DOHH2 (cell line): ENCODE measurements around the gene CTRB2.

Experiments
- H3F3A ChIP-seq: fragments of 200-600 bp; sonication (generic), shearing (Covaris generic); 2 replicates; pipeline ENCODE4 v1.6.0; 2016; ENCODE audit warnings: antibody characterized with exemption, mild to moderate bottlenecking; ENCODE audit not compliant: control insufficient read depth, insufficient read depth
- H3K27ac ChIP-seq: fragments of 200-600 bp; sonication (generic); 2 replicates; pipeline ENCODE4 v1.5.1; 2014; ENCODE audit warnings: low read depth, mild to moderate bottlenecking, low read length, moderate library complexity
- H3K27me3 ChIP-seq: fragments of 200-600 bp; sonication (generic); 2 replicates; pipeline ENCODE4 v1.6.1; 2014; ENCODE audit warnings: mild to moderate bottlenecking, low read length, mixed read lengths; ENCODE audit not compliant: control insufficient read depth
- H3K36me3 ChIP-seq: fragments of 200-600 bp; sonication (generic); 2 replicates; pipeline ENCODE4 v1.6.1; 2014; ENCODE audit warnings: mild to moderate bottlenecking, low read length, moderate library complexity, mixed read lengths; ENCODE audit not compliant: control insufficient read depth
- H3K4me1 ChIP-seq: fragments of 200-600 bp; sonication (generic); 2 replicates; pipeline ENCODE4 v1.6.1; 2014; ENCODE audit warnings: mild to moderate bottlenecking, low read length, mixed read lengths; ENCODE audit not compliant: control insufficient read depth
- H3K4me2 ChIP-seq: fragments of 200-600 bp; sonication (generic); 2 replicates; pipeline ENCODE4 v1.6.0; 2014; ENCODE audit warnings: mild to moderate bottlenecking, low read length, moderate library complexity
- H3K4me3 ChIP-seq: fragments of 200-600 bp; sonication (generic); 2 replicates; pipeline ENCODE4 v1.5.1; 2014; ENCODE audit warnings: mild to moderate bottlenecking, low read length, mixed read lengths
- H3K79me2 ChIP-seq: fragments of 200-600 bp; sonication (generic); 2 replicates; pipeline ENCODE4 v1.6.1; 2014; ENCODE audit warnings: mild to moderate bottlenecking, low read length, mixed read lengths; ENCODE audit not compliant: control insufficient read depth
- H3K9me2 ChIP-seq: fragments of 200-600 bp; sonication (generic); replicated peaks from 2 replicates; pipeline ENCODE4 v1.6.1; 2014; ENCODE audit warnings: mild to moderate bottlenecking, low read length, mixed read lengths; ENCODE audit not compliant: control insufficient read depth
- H3K9me3 ChIP-seq: fragments of 200-600 bp; sonication (generic); 2 replicates; pipeline ENCODE4 v1.6.1; 2014; ENCODE audit warnings: antibody characterized with exemption, low read length, mixed read lengths; ENCODE audit not compliant: control insufficient read depth, insufficient read depth
- H4K20me1 ChIP-seq: fragments of 200-600 bp; sonication (generic); 2 replicates; pipeline ENCODE4 v1.6.0; 2014; ENCODE audit warnings: low read depth, mild to moderate bottlenecking, antibody characterized with exemption, low read length, moderate library complexity; ENCODE audit not compliant: control insufficient read depth, insufficient read depth
- CTCF ChIP-seq: fragments of 200-600 bp; sonication (generic); IDR thresholded peaks from one replicate; pipeline ENCODE4 v1.5.1; 2014; ENCODE audit warnings: antibody characterized with exemption, mild to moderate bottlenecking, low read depth, low read length; ENCODE audit not compliant: poor library complexity, severe bottlenecking
- EZH2phosphoT487 ChIP-seq: fragments of 200-600 bp; sonication (generic); IDR thresholded peaks from 2 replicates; pipeline ENCODE4 v1.6.1; 2017; ENCODE audit warnings: borderline replicate concordance, mild to moderate bottlenecking, antibody characterized with exemption, low read length, moderate library complexity, mixed read lengths

Gene CTRB2

DNA sequence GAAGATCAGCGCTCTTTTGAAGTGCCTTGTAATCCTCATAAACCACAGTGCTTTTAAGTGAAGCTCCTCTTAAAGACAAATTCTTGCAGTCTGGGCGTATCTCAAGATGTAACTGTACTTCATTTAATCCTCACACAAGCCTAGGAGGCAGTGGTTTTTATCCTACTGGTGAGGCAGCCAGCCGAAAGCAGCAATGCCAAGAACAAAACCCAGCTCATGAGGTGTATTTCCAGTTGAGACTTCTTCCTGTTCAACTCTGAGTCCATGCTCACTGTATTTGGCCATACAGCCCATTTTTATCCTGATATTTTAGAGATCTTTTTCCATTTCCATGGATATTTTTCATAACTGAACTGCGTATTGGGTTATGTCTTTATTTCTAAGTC, 13.7 kb downstream of the CTRB2 start:
- peaks cover 19% of the 10 kb centered on the region for H3K27me3 ChIP-seq
- H3K9me2 ChIP-seq = no peaks in the 10 kb centered on the region
- H3K4me2 ChIP-seq = no peak overlapping the region
- H3K27ac ChIP-seq = no peak overlapping the region
- H3K79me2 ChIP-seq = no peaks in the 10 kb centered on the region
- no peaks in the 10 kb centered on the region for H3K9me3 ChIP-seq
- H3K4me1 ChIP-seq = no peaks in the 10 kb centered on the region
- no peak for TF ChIP-seq EZH2phosphoT487
- TF ChIP-seq CTCF = no peak
- H3K36me3 ChIP-seq = no peaks in the 10 kb centered on the region
- H4K20me1 ChIP-seq = no peaks in the 10 kb centered on the region
- H3F3A ChIP-seq = no peaks in the 10 kb centered on the region
- H3K4me3 ChIP-seq = no peak overlapping the region

DNA sequence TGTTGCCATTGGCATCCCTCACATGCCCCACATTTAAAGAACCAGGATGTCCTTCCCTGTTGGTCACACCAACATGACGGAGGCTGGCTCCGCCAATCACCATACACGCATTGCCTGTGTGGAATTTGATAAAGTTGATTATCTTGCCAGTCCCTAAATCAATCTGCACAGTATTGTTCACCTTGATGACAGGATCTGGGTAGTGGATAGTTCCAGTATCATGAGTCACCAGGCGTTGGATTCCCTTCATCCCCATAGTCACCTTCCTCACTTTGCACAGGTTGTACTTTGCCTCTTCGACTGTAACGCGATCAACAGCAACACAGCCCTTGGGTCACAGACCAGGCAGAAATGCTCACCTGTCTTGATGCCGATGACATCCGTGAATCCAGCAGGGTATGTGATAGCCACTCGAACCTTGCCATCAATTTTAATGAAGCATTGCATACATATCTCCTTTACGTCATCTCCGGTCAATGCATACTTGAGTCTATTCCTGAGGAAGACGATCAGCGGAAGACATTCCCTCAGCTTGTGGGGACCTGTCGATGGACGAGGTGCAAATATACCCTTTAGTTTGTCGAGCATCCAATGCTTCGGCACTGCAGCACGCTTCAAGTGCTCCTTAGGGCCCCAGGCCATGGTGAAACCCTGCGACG, 14.2 kb downstream of the CTRB2 start:
- H3K27me3 ChIP-seq = peaks cover 13% of the 10 kb centered on the region
- no peaks in the 10 kb centered on the region for H3K9me3 ChIP-seq
- H3K4me1 ChIP-seq = no peaks in the 10 kb centered on the region
- H3K79me2 ChIP-seq = no peaks in the 10 kb centered on the region
- no peaks in the 10 kb centered on the region for H3K36me3 ChIP-seq
- H3K9me2 ChIP-seq = no peaks in the 10 kb centered on the region
- H3K4me2 ChIP-seq = no peak overlapping the region
- no peak overlapping the region for H3K27ac ChIP-seq
- H3K4me3 ChIP-seq = no peak overlapping the region
- TF ChIP-seq EZH2phosphoT487 (no peak), CTCF (no peak)
- H4K20me1 ChIP-seq = no peaks in the 10 kb centered on the region
- H3F3A ChIP-seq = no peaks in the 10 kb centered on the region

DNA sequence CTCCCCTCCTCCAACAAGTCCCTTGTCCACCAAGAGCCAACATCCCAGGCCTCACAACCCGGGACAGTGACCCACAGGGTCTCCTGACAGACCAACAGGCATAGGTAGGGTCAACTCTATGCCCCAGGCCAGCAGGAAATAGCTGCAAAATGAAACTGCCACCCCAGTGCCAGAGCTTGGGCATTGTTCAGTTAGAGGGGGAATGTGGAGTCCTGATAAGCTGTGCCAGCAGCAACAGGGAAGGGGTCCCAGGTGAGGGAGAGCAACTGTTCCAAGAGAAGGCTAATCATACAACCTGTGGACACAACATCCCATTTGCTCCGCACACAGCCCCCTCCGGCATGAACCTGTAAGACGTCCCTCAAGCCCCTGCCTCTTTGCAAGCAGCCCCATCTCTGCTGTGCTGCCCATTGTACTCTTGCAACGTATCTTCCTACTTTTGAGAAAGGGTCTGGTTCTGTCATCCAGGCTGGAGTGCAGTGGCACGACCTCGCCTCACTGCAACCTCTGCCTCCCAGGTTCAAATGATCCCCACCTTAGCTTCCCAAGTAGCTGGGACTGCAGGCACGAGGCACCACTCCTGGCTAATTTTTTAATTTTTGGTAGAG, 17.2 kb downstream of the CTRB2 start:
- H3F3A ChIP-seq = no peaks in the 10 kb centered on the region
- no peak for TF ChIP-seq CTCF
- no peak for TF ChIP-seq EZH2phosphoT487
- no peaks in the 10 kb centered on the region for H4K20me1 ChIP-seq
- H3K9me3 ChIP-seq = no peaks in the 10 kb centered on the region
- H3K9me2 ChIP-seq = no peaks in the 10 kb centered on the region
- H3K36me3 ChIP-seq = no peaks in the 10 kb centered on the region
- peaks cover 3% of the 10 kb centered on the region for H3K27me3 ChIP-seq
- H3K4me3 ChIP-seq = no peak overlapping the region
- H3K27ac ChIP-seq = no peak overlapping the region
- H3K4me2 ChIP-seq = no peak overlapping the region
- no peaks in the 10 kb centered on the region for H3K4me1 ChIP-seq
- H3K79me2 ChIP-seq = no peaks in the 10 kb centered on the region
